IMR-90 (cell line): ENCODE results near the gene PP2D1. TPM values are rescaled to one million over a fixed set of nuclear protein-coding genes. Genes with fewer than 3 reads are reported as not detected.

Experiments used
- ATAC-seq: fragments of 200-7000 bp; cut with Tn5 transposase; 2 replicates; pipeline ENCODE4 v1.9.1; 2020; ENCODE audit warnings: low read depth, mild to moderate bottlenecking, moderate library complexity
- BruUV-seq: library from RNA; stranded (reverse); fragments of 400-500 nt; replicated peaks from 2 replicates; lab custom pipeline; 2021; lab: Mats Ljungman, UMichigan
- CTCF ChIA-PET: fragments of 300-600 bp; formaldehyde crosslinking; extraction: SDS; loops from one replicate; lab custom pipeline; 2021; ENCODE audit warnings: antibody characterized with exemption; lab: Yijun Ruan, JAX
- POLR2A ChIA-PET: fragments of 300-600 bp; sonication (Branson Sonifier 250); formaldehyde crosslinking; loops from one replicate; lab custom pipeline; 2022; ENCODE audit warnings: antibody characterized with exemption; ENCODE audit not compliant: unreplicated experiment; lab: Charles Lee
- DNase-seq: peaks from one replicate; pipeline ENCODE4 v3.0.0; 2013
- H2AFZ ChIP-seq: replicated peaks from 2 replicates; pipeline ENCODE3; 2013; ENCODE audit warnings: low read length, mild to moderate bottlenecking; ENCODE audit not compliant: poor library complexity
- H2AK5ac ChIP-seq: 2 replicates; pipeline ENCODE4 v1.6.1; 2013; ENCODE audit warnings: low read depth, low read length, inconsistent platforms
- H2AK9ac ChIP-seq: replicated peaks from 2 replicates; pipeline ENCODE3; 2013; ENCODE audit warnings: mild to moderate bottlenecking, low read depth, low read length, moderate library complexity; ENCODE audit not compliant: poor library complexity
- H2BK120ac ChIP-seq: 2 replicates; pipeline ENCODE4 v1.6.1; 2013; ENCODE audit warnings: low read depth, low read length, inconsistent platforms
- H2BK15ac ChIP-seq: 3 replicates; pipeline ENCODE4 v1.6.1; 2013; ENCODE audit warnings: low read depth, low read length, inconsistent platforms
- H2BK20ac ChIP-seq: 2 replicates; pipeline ENCODE4 v1.6.1; 2013; ENCODE audit warnings: low read depth, mild to moderate bottlenecking, inconsistent platforms, low read length, moderate library complexity
- H2BK5ac ChIP-seq: 2 replicates; pipeline ENCODE4 v1.6.1; 2013; ENCODE audit warnings: mild to moderate bottlenecking, low read depth, low read length, inconsistent platforms; ENCODE audit not compliant: poor library complexity, severe bottlenecking
- H3K14ac ChIP-seq: replicated peaks from 2 replicates; pipeline ENCODE4 v1.6.1; 2013; ENCODE audit warnings: low read depth, low read length, inconsistent platforms
- H3K18ac ChIP-seq: 2 replicates; pipeline ENCODE4 v1.6.1; 2013; ENCODE audit warnings: low read depth, low read length, control low read depth
- H3K23ac ChIP-seq: 2 replicates; pipeline ENCODE4 v1.6.1; 2013; ENCODE audit warnings: low read depth, low read length, inconsistent platforms
- H3K27ac ChIP-seq: 2 replicates; pipeline ENCODE4 v1.5.1; 2013; ENCODE audit warnings: mild to moderate bottlenecking, control low read depth, low read length; ENCODE audit not compliant: insufficient read depth
- H3K27me3 ChIP-seq: 2 replicates; pipeline ENCODE4 v1.6.1; 2013; ENCODE audit warnings: low read length; ENCODE audit not compliant: control insufficient read depth, insufficient read depth
- H3K36me3 ChIP-seq: 2 replicates; pipeline ENCODE4 v1.6.1; 2013; ENCODE audit warnings: low read length, mixed read lengths; ENCODE audit not compliant: control insufficient read depth, insufficient read depth
- H3K4ac ChIP-seq: 2 replicates; pipeline ENCODE4 v1.6.1; 2013; ENCODE audit warnings: low read depth, low read length, inconsistent platforms
- H3K4me1 ChIP-seq: 2 replicates; pipeline ENCODE4 v1.6.1; 2013; ENCODE audit warnings: low read length, mixed read lengths; ENCODE audit not compliant: control insufficient read depth, insufficient read depth
- H3K4me2 ChIP-seq: 2 replicates; pipeline ENCODE4 v1.6.1; 2013; ENCODE audit warnings: low read depth, mild to moderate bottlenecking, control low read depth, low read length, moderate library complexity
- H3K4me3 ChIP-seq: 2 replicates; pipeline ENCODE4 v1.5.1; 2013; ENCODE audit warnings: low read depth, mild to moderate bottlenecking, control low read depth, low read length, moderate library complexity; ENCODE audit not compliant: insufficient read depth
- H3K56ac ChIP-seq: 2 replicates; pipeline ENCODE4 v1.6.1; 2013; ENCODE audit warnings: low read length, inconsistent platforms; ENCODE audit not compliant: insufficient read depth; ENCODE audit errors: extremely low read depth
- H3K79me1 ChIP-seq, 2 experiments: 2 replicates each; pipeline ENCODE4 v1.6.1; 2013; ENCODE audit warnings: low read length in 2 of 2, inconsistent platforms in 1 of 2, low read depth in 1 of 2
- H3K9ac ChIP-seq: 2 replicates; pipeline ENCODE4 v1.6.1; 2013; ENCODE audit warnings: low read depth, low read length, control low read depth
- H3K9me1 ChIP-seq: 2 replicates; pipeline ENCODE4 v1.6.1; 2013; ENCODE audit warnings: low read length, inconsistent platforms; ENCODE audit not compliant: insufficient read depth
- H3K9me3 ChIP-seq: 2 replicates; pipeline ENCODE4 v1.6.1; 2013; ENCODE audit warnings: low read length; ENCODE audit not compliant: control insufficient read depth, insufficient read depth
- H4K20me1 ChIP-seq: 2 replicates; pipeline ENCODE4 v1.6.1; 2013; ENCODE audit warnings: low read length, inconsistent platforms; ENCODE audit not compliant: insufficient read depth
- H4K5ac ChIP-seq: 2 replicates; pipeline ENCODE4 v1.6.1; 2013; ENCODE audit warnings: mild to moderate bottlenecking, low read depth, low read length, control low read depth
- H4K8ac ChIP-seq, 2 experiments: 2 replicates each; pipeline ENCODE4 v1.6.1; 2013; ENCODE audit warnings: low read depth in 2 of 2, low read length in 2 of 2, control low read depth in 1 of 2, inconsistent platforms in 1 of 2
- H4K91ac ChIP-seq: 2 replicates; pipeline ENCODE4 v1.6.1; 2013; ENCODE audit warnings: low read depth, low read length, inconsistent platforms; ENCODE audit not compliant: insufficient read depth
- CEBPB ChIP-seq: IDR thresholded peaks from 2 replicates; pipeline ENCODE4 v1.6.1; 2012; ENCODE audit warnings: low read depth, low read length, improper control_type of control experiment
- FOS ChIP-seq: fragments of 150-350 bp; IDR thresholded peaks from 2 replicates; pipeline ENCODE4 v1.6.1; 2016; ENCODE audit warnings: low read depth, low read length
- NFE2L2 ChIP-seq: fragments of 150-350 bp; IDR thresholded peaks from 2 replicates; pipeline ENCODE4 v1.6.1; 2016; ENCODE audit warnings: low read depth, mild to moderate bottlenecking, low read length
- RAD21 ChIP-seq: IDR thresholded peaks from 2 replicates; pipeline ENCODE4 v1.6.1; 2012; ENCODE audit warnings: low read length, improper control_type of control experiment
- WGBS, 2 experiments: methylation state at CpG; one replicate each; pipeline versions ENCODE4 v1.1.5 to v1.1.7; 2013; ENCODE audit warnings: missing lambda C conversion rate in 2 of 2; ENCODE audit not compliant: insufficient read length in 1 of 2; ENCODE audit errors: extremely low coverage in 2 of 2; 5-methylcytosine and 5-hydroxymethylcytosine counted together
- dilution Hi-C: fragments of 300-500 bp; cut with HindIII; formaldehyde crosslinking; loops from one replicate; pipeline ENCODE4 v1.14.3; 2018; ENCODE audit warnings: low sequenced_read_pairs; ENCODE audit not compliant: unreplicated experiment
- in situ Hi-C: fragments of 300-500 bp; cut with MboI; formaldehyde crosslinking; loops from 3 replicates; pipeline ENCODE4 v1.14.3; 2019; ENCODE audit warnings: low sequenced_read_pairs, inconsistent platforms, mixed read lengths
- intact Hi-C: fragments of 100-400 bp; cut with micrococcal nuclease; formaldehyde crosslinking; loops from 2 replicates; pipeline ENCODE4 v1.10.0; 2022
- polyA plus RNA-seq, 3 experiments: library from polyadenylated mRNA; depleted of rRNA; stranded (reverse); fragments of >200 nt; gene quantifications; 2 replicates each; pipeline ENCODE4 v1.2.3, GENCODE V29; 2012; ENCODE audit warnings: low replicate concordance in 1 of 3
- total RNA-seq: library from RNA; depleted of rRNA; stranded (reverse); fragments of >200 nt; gene quantifications from 2 replicates; pipeline ENCODE4 v1.2.3, GENCODE V29; 2012

Gene PP2D1
- total and polyA plus RNA-seq, 2 of the 4 experiments (the other 2 are of a cell fraction): not detected

DNA sequence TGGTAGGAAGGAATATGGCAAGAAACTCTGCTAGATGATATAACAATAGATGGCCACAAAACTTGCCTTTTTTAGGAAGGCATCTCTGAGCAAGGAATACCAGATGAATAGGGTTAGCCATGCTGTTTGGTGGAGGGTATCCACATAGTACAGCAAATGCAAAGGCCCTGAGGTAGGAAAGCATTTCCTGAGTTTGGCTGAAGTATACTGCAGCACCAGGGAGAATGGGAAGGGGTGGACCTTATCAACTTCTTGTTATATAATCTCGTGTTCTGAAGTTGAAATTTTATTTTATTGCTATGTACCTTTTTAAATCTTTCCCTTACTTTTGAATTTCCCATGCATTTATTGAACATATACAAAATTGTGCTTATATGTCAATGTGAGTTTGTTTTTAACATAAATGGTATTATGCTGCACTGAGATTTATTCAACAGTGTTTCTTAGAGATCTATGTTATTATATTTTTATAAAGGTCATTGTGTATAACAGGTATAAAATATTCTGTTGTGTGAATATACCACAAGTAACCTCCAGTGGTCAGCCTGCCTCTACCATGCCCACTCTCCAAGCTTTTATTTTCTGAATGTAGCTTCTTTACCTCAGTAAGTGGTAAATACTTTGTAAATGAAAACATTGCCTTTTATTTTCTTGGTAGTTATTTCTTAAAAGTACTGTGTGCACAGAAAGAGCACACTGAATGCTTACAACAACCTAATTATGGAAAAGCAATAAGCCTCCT lies 25.4 kb upstream of the PP2D1 start:
- Histone ChIP-seq H3K4me2 (no peak overlapping the region), H4K20me1 (peaks cover 3% of the 10 kb centered on the region), H3K56ac (no peak overlapping the region), H3K27me3 (no peaks in the 10 kb centered on the region), H3K27ac (no peak overlapping the region), H4K8ac (no peak overlapping the region), H2BK5ac (no peak overlapping the region), H3K4me1 (no peaks in the 10 kb centered on the region), H3K9me3 (no peaks in the 10 kb centered on the region), H3K18ac (no peak overlapping the region), H4K91ac (no peak overlapping the region), H4K5ac (no peak overlapping the region), H2AK5ac (no peak overlapping the region), H3K23ac (no peak overlapping the region), H3K9me1 (no peaks in the 10 kb centered on the region), H3K14ac (no peak overlapping the region), H2AFZ (no peak overlapping the region), H2BK120ac (no peak overlapping the region), H3K9ac (no peak overlapping the region), H2BK15ac (no peak overlapping the region), H2BK20ac (no peak overlapping the region), H3K79me1 (0 out of 4 replicates have a peak, but pooled peaks cover 0 to 4% of the 10 kb centered on the region in 2 experiments), H3K4ac (no peak overlapping the region), H3K4me3 (no peak overlapping the region), H2AK9ac (no peak overlapping the region), H3K36me3 (no peaks in the 10 kb centered on the region)
- DNase-seq (no peak), ATAC-seq (no peak)
- BruUV-seq: no TSS peak
- POLR2A ChIA-PET: no interaction called here
- CTCF ChIA-PET: interaction anchor here (0.6 kb wide), 1 partner anchor 133 kb away, joined by 5 read pairs; no protein-coding TSS in a partner anchor
- TF ChIP-seq CEBPB: no peak
- TF ChIP-seq RAD21: no peak
- no peak for TF ChIP-seq NFE2L2
- TF ChIP-seq FOS: no peak
- dilution Hi-C loops (no loop called here), intact Hi-C loops (loop anchor here (5.0 to 10.0 kb wide), 2 partner anchors 70 to 307 kb away; no protein-coding TSS in a partner anchor), in situ Hi-C loops (no loop called here)
- WGBS, 2 experiments: no CpG with 5 or more reads among the region's 1 CpG
